Astrocyte (in vitro differentiated cells and primary cell): ENCODE results near the gene RAPSN. TPM values are rescaled to one million over a fixed set of nuclear protein-coding genes. Genes with fewer than 3 reads are reported as not detected.

Source experiments
- DNase-seq: peaks from one replicate; pipeline ENCODE4 v3.0.0-alpha.2; 2010; ENCODE audit warnings: low read depth
- FAIRE-seq: peaks from 2 replicates; lab custom pipeline; 2011; peaks lifted over from hg19 to GRCh38; lab: Jason Lieb, UNC
- H2AFZ ChIP-seq: 2 replicates; pipeline ENCODE4 v1.6.0; 2012; ENCODE audit warnings: low read depth, low read length, inconsistent platforms
- H3K27ac ChIP-seq: 2 replicates; pipeline ENCODE4 v1.5.1; 2011; ENCODE audit warnings: low read depth, low read length, inconsistent platforms
- H3K27me3 ChIP-seq: 2 replicates; pipeline ENCODE4 v1.6.0; 2011; ENCODE audit warnings: low read length, inconsistent platforms; ENCODE audit not compliant: insufficient read depth
- H3K36me3 ChIP-seq: 2 replicates; pipeline ENCODE4 v1.5.1; 2011; ENCODE audit warnings: low read length, inconsistent platforms; ENCODE audit not compliant: insufficient read depth
- H3K4me1 ChIP-seq: 2 replicates; pipeline ENCODE4 v1.5.1; 2011; ENCODE audit warnings: low read length, inconsistent platforms; ENCODE audit not compliant: insufficient read depth
- H3K4me2 ChIP-seq: 2 replicates; pipeline ENCODE4 v1.6.0; 2012; ENCODE audit warnings: low read length, inconsistent platforms
- H3K4me3 ChIP-seq: 2 replicates; pipeline ENCODE4 v1.5.1; 2011; ENCODE audit warnings: low read depth, mild to moderate bottlenecking, low read length, inconsistent platforms; ENCODE audit not compliant: insufficient read depth
- H3K79me2 ChIP-seq: 2 replicates; pipeline ENCODE4 v1.6.0; 2012; ENCODE audit warnings: mild to moderate bottlenecking, low read length, inconsistent platforms; ENCODE audit not compliant: insufficient read depth
- H3K9ac ChIP-seq: 2 replicates; pipeline ENCODE4 v1.6.0; 2012; ENCODE audit warnings: mild to moderate bottlenecking, low read length, inconsistent platforms
- H3K9me3 ChIP-seq: 2 replicates; pipeline ENCODE4 v1.5.1; 2012; ENCODE audit warnings: low read depth, mild to moderate bottlenecking, low read length, inconsistent platforms; ENCODE audit not compliant: insufficient read depth
- H4K20me1 ChIP-seq: 2 replicates; pipeline ENCODE4 v1.6.0; 2012; ENCODE audit warnings: low read length, inconsistent platforms; ENCODE audit not compliant: insufficient read depth
- H3K27ac Mint-ChIP-seq: one replicate; pipeline ENCODE4 v1.8.0; 2021; ENCODE audit warnings: mild to moderate bottlenecking, mixed read lengths; ENCODE audit not compliant: unreplicated experiment
- H3K27me3 Mint-ChIP-seq: one replicate; pipeline ENCODE4 v1.8.0; 2021; ENCODE audit warnings: low read depth, mixed read lengths; ENCODE audit not compliant: unreplicated experiment
- H3K36me3 Mint-ChIP-seq: one replicate; pipeline ENCODE4 v1.8.0; 2021; ENCODE audit warnings: low read depth, mixed read lengths; ENCODE audit not compliant: unreplicated experiment
- H3K4me1 Mint-ChIP-seq: one replicate; pipeline ENCODE4 v1.8.0; 2021; ENCODE audit warnings: low read depth, mixed read lengths; ENCODE audit not compliant: unreplicated experiment
- H3K4me3 Mint-ChIP-seq: one replicate; pipeline ENCODE4 v1.8.0; 2021; ENCODE audit warnings: mild to moderate bottlenecking, moderate library complexity, mixed read lengths; ENCODE audit not compliant: unreplicated experiment
- H3K9me3 Mint-ChIP-seq: one replicate; pipeline ENCODE4 v1.8.0; 2021; ENCODE audit warnings: mild to moderate bottlenecking, mixed read lengths; ENCODE audit not compliant: unreplicated experiment
- EZH2 ChIP-seq: IDR thresholded peaks from 2 replicates; pipeline ENCODE4 v1.6.1; 2012; ENCODE audit warnings: mild to moderate bottlenecking, low read length, inconsistent platforms; ENCODE audit not compliant: insufficient read depth
- total RNA-seq: library from RNA; stranded (reverse); gene quantifications from 2 replicates; pipeline ENCODE4 v1.2.1, GENCODE V29; 2021
- TF ChIP-seq, protein P1 (sequence below): IDR thresholded peaks from 2 replicates; pipeline ENCODE4 v1.5.1; 2011; ENCODE audit warnings: low read depth, mild to moderate bottlenecking, inconsistent platforms, low read length, moderate library complexity; ENCODE audit not compliant: insufficient read depth

Gene RAPSN
- total RNA-seq, 1 donor from 2014 or later, result 0.86 TPM

DNA sequence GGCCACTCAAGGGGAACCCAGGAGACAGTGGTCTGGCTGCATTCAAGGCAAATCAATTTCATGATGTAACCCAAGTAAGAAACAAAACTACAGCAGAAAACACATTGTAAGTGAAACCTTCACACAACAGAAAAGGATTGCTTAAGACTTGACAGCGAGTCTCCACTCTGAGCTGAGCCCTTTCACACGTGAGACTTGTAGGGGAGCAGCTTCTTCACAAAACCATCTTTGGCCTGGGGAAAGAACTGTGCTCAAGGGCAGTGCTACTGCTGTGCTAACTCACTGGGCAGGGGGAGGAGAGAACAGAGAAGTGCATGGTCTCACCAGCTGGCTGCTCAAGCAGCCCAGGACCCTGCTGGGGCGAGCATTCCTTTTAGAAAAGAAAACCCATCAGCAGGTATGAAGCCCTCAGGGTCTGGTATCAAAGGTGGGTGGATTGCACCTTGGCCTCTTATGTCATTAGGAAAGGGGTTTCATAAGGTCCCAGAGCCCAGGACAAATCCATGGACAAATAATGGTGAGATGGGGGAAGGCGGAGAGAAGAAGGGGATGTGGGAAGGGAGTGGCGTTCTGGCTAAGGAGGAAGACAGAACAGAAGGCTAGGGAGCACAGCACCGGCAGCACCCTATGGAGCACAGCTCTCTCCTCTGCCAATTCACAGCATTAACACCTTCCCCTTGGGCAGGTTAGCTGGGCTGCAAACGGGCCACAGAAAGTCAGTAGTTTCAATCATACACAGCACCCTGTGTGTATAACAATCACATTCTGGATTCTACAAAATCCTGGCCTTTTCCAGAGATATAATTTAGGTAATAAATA lies 20.6 kb upstream of the RAPSN start:
- no peak overlapping the region for H3K4me3 Mint-ChIP-seq
- H3K9me3 Mint-ChIP-seq, result no peaks in the 10 kb centered on the region
- H3K4me1 ChIP-seq, result peaks cover 36% of the 10 kb centered on the region
- H3K27me3 Mint-ChIP-seq, result no peaks in the 10 kb centered on the region
- H3K4me2 ChIP-seq, result no peak overlapping the region
- peaks cover 10% of the 10 kb centered on the region for H3K4me1 Mint-ChIP-seq
- peaks cover 32% of the 10 kb centered on the region for H3K36me3 Mint-ChIP-seq
- DNase-seq (no peak), FAIRE-seq (no peak)
- no peak overlapping the region for H3K4me3 ChIP-seq
- no peak overlapping the region for H2AFZ ChIP-seq
- H3K27ac ChIP-seq, result no peak overlapping the region
- no peaks in the 10 kb centered on the region for H3K27me3 ChIP-seq
- H3K9me3 ChIP-seq, result no peaks in the 10 kb centered on the region
- TF ChIP-seq EZH2, result no peak
- TF ChIP-seq, protein P1, sequence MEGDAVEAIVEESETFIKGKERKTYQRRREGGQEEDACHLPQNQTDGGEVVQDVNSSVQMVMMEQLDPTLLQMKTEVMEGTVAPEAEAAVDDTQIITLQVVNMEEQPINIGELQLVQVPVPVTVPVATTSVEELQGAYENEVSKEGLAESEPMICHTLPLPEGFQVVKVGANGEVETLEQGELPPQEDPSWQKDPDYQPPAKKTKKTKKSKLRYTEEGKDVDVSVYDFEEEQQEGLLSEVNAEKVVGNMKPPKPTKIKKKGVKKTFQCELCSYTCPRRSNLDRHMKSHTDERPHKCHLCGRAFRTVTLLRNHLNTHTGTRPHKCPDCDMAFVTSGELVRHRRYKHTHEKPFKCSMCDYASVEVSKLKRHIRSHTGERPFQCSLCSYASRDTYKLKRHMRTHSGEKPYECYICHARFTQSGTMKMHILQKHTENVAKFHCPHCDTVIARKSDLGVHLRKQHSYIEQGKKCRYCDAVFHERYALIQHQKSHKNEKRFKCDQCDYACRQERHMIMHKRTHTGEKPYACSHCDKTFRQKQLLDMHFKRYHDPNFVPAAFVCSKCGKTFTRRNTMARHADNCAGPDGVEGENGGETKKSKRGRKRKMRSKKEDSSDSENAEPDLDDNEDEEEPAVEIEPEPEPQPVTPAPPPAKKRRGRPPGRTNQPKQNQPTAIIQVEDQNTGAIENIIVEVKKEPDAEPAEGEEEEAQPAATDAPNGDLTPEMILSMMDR, result no peak
- H3K36me3 ChIP-seq, result peaks cover 43% of the 10 kb centered on the region
- H3K79me2 ChIP-seq, result peaks cover 53% of the 10 kb centered on the region
- peak overlapping the region; percentile 58 for H3K27ac Mint-ChIP-seq
- H3K9ac ChIP-seq, result no peak overlapping the region
- peaks cover 79% of the 10 kb centered on the region for H4K20me1 ChIP-seq

DNA sequence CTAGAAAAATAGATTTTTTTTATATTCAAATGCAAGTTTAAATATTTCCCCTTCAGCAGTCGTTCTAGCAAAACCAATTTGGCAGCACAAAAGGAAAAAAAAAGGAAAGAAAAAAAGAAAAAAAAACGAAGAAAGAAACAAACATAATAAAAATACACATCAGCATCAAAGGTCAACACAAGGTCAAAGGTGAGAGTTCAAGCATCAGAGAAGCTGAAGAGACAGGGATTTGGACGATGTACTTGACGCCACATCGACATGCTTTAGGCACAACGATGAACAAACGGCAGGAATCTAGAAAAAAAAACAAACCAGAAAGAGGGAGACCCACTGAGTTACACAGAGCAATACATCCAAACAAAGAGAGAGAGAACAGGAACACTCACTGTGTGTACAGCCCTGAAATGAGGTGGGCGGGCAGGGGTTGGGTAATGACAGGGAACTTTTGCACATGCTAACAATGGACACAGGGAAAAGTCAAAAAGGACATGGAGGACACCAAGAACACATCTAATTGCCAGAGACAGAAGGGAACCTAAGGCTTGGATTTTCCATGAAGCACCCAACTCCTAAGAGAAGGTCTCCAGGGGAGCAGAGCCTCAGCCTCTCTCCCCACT lies 19.8 kb upstream of the RAPSN start:
- H3K4me3 Mint-ChIP-seq, result no peak overlapping the region
- H3K9me3 ChIP-seq, result no peaks in the 10 kb centered on the region
- no peaks in the 10 kb centered on the region for H3K27me3 Mint-ChIP-seq
- no peak overlapping the region for H3K27ac Mint-ChIP-seq
- H3K27ac ChIP-seq, result no peak overlapping the region
- peaks cover 36% of the 10 kb centered on the region for H3K4me1 ChIP-seq
- H3K4me2 ChIP-seq, result peak overlapping the region; percentile 40
- peaks cover 56% of the 10 kb centered on the region for H3K79me2 ChIP-seq
- peaks cover 28% of the 10 kb centered on the region for H3K36me3 Mint-ChIP-seq
- H2AFZ ChIP-seq, result no peak overlapping the region
- H3K9me3 Mint-ChIP-seq, result no peaks in the 10 kb centered on the region
- TF ChIP-seq, protein P1, result no peak
- no peak for TF ChIP-seq EZH2
- peaks cover 81% of the 10 kb centered on the region for H4K20me1 ChIP-seq
- DNase-seq (no peak), FAIRE-seq (no peak)
- H3K4me1 Mint-ChIP-seq, result peaks cover 6% of the 10 kb centered on the region
- no peaks in the 10 kb centered on the region for H3K27me3 ChIP-seq
- H3K4me3 ChIP-seq, result no peak overlapping the region
- peaks cover 40% of the 10 kb centered on the region for H3K36me3 ChIP-seq
- no peak overlapping the region for H3K9ac ChIP-seq
